H1 (cell line): Measurements from ENCODE around the gene CD226.

Experiments
- CEBPB ChIP-seq: IDR thresholded peaks from 2 replicates; pipeline ENCODE4 v1.6.1; 2012; ENCODE audit warnings: low read depth, low read length
- CHD1 ChIP-seq: IDR thresholded peaks from 2 replicates; pipeline ENCODE4 v1.6.1; 2012; ENCODE audit warnings: low read depth, low read length, improper control_type of control experiment
- CTCF ChIP-seq, 3 experiments: IDR thresholded peaks; 1 replicate in 2 of 3; 2 replicates in 1 of 3; pipeline versions ENCODE4 v1.5.1 to v1.6.1; 2011; ENCODE audit warnings: low read length in 3 of 3, mild to moderate bottlenecking in 3 of 3, inconsistent platforms in 2 of 3, low read depth in 1 of 3, moderate library complexity in 1 of 3; ENCODE audit not compliant: insufficient read depth in 1 of 3; ENCODE audit errors: control extremely low read depth in 1 of 3
- EGR1 ChIP-seq: IDR thresholded peaks from 2 replicates; pipeline ENCODE4 v1.6.1; 2011; ENCODE audit warnings: low read depth, low read length, borderline replicate concordance
- HDAC2 ChIP-seq, 2 experiments: fragments of 300-600 bp in 1 of 2; sonication (generic) in 1 of 2; IDR thresholded peaks; 2 replicates each; pipeline ENCODE4 v1.6.1; 2011 to 2012; ENCODE audit warnings: low read depth in 2 of 2, low read length in 2 of 2, mild to moderate bottlenecking in 2 of 2, moderate library complexity in 2 of 2, borderline replicate concordance in 1 of 2, inconsistent platforms in 1 of 2
- JUND ChIP-seq: IDR thresholded peaks from 2 replicates; pipeline ENCODE4 v1.6.1; 2011; ENCODE audit warnings: mild to moderate bottlenecking, improper control_type of control experiment, low read length
- MAFK ChIP-seq: IDR thresholded peaks from 2 replicates; pipeline ENCODE4 v1.6.1; 2012; ENCODE audit warnings: low read depth, mild to moderate bottlenecking, improper control_type of control experiment, low read length
- POLR2AphosphoS5 ChIP-seq: IDR thresholded peaks from 2 replicates; pipeline ENCODE4 v1.6.1; 2011; ENCODE audit warnings: low read depth, low read length
- TF ChIP-seq, protein P1 (sequence below): IDR thresholded peaks from 2 replicates; pipeline ENCODE4 v1.6.1; 2011; ENCODE audit warnings: low read depth, mild to moderate bottlenecking, low read length; ENCODE audit not compliant: insufficient read depth
- TF ChIP-seq, protein P2 (sequence below): IDR thresholded peaks from 2 replicates; pipeline ENCODE4 v1.6.1; 2012; ENCODE audit warnings: inconsistent platforms
- TF ChIP-seq, protein P3 (sequence below): IDR thresholded peaks from 2 replicates; pipeline ENCODE4 v1.6.1; 2011; ENCODE audit warnings: low read length, improper control_type of control experiment

GRCh38 chr18:69838003-69838402 is 109.7 kb downstream of the CD226 start:
- TF ChIP-seq, protein P1, sequence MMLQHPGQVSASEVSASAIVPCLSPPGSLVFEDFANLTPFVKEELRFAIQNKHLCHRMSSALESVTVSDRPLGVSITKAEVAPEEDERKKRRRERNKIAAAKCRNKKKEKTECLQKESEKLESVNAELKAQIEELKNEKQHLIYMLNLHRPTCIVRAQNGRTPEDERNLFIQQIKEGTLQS, result no peak
- TF ChIP-seq MAFK (no peak), POLR2AphosphoS5 (no peak), CTCF (IDR thresholded peaks at IDR 0.05; ENCODE audit: control extremely low read depth in 1 of 3, insufficient read depth in 1 of 3, low read depth in 1 of 3, low read length in 3 of 3) (no peak), CEBPB (no peak), JUND (no peak), HDAC2 (IDR thresholded peaks at IDR 0.05; ENCODE audit: borderline replicate concordance in 1 of 2, low read depth in 2 of 2, low read length in 2 of 2) (no peak), EGR1 (no peak), CHD1 (no peak)
- TF ChIP-seq, protein P2, sequence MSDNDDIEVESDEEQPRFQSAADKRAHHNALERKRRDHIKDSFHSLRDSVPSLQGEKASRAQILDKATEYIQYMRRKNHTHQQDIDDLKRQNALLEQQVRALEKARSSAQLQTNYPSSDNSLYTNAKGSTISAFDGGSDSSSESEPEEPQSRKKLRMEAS, result no peak
- TF ChIP-seq, protein P3, sequence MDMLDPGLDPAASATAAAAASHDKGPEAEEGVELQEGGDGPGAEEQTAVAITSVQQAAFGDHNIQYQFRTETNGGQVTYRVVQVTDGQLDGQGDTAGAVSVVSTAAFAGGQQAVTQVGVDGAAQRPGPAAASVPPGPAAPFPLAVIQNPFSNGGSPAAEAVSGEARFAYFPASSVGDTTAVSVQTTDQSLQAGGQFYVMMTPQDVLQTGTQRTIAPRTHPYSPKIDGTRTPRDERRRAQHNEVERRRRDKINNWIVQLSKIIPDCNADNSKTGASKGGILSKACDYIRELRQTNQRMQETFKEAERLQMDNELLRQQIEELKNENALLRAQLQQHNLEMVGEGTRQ, result no peak
